Esophagus squamous epithelium (tissue), 4 donors: ENCODE measurements around the gene TMEM63B.

Source experiments
- POLR2A ChIP-seq, 4 donors: fragments of 450-650 bp; IDR thresholded peaks; one replicate each; pipeline ENCODE4 v1.6.1; 2017; ENCODE audit warnings: antibody characterized with exemption in 4 of 4, mild to moderate bottlenecking in 4 of 4, moderate library complexity in 3 of 4
- TF ChIP-seq, protein P1 (sequence below), 6 experiments: fragments of 450-650 bp in 4 of 6; fragments of 200-600 bp in 2 of 6; sonication (generic) in 2 of 6; IDR thresholded peaks; one replicate each; pipeline ENCODE4 v1.5.1; 2016 to 2019; ENCODE audit warnings: antibody characterized with exemption in 6 of 6, mild to moderate bottlenecking in 4 of 6, moderate library complexity in 4 of 6

DNA sequence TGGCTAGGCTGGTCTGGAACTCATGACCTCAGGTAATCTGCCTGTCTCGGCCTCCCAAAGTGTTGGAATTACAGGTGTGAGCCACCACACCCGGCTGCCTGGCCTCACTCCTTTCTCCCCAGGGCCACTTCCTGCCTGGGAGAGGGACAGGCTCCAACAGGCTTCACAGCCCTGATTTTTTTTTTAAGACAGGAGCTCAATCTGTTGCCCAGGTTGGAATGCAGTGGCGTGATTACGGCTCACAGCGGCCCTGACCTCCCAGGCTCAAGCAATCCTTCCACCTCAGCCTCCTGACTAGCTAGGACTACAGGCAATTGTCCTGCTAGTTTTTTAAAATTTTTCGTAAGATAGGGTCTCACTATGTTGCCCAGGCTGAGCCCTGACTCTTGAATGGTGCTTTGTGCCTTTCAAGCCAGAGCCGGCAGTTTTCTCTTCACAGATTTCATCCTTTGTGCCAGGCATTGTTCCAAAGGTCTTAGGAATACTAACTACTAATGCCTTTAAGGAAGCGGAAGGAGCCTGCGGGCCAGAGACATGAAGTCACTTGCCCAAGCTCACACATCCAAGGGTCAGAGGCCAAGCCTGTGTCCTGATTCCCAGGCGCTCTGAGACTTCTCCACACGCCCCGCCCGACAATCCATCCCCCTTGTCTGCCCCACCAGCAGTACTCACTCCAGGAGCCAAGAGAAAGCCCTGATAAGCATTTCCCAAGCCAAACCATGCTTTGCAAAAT lies 50.5 kb downstream of the TMEM63B start:
- TF ChIP-seq, protein P1, sequence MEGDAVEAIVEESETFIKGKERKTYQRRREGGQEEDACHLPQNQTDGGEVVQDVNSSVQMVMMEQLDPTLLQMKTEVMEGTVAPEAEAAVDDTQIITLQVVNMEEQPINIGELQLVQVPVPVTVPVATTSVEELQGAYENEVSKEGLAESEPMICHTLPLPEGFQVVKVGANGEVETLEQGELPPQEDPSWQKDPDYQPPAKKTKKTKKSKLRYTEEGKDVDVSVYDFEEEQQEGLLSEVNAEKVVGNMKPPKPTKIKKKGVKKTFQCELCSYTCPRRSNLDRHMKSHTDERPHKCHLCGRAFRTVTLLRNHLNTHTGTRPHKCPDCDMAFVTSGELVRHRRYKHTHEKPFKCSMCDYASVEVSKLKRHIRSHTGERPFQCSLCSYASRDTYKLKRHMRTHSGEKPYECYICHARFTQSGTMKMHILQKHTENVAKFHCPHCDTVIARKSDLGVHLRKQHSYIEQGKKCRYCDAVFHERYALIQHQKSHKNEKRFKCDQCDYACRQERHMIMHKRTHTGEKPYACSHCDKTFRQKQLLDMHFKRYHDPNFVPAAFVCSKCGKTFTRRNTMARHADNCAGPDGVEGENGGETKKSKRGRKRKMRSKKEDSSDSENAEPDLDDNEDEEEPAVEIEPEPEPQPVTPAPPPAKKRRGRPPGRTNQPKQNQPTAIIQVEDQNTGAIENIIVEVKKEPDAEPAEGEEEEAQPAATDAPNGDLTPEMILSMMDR (IDR thresholded peaks at IDR 0.05) = no peak
- TF ChIP-seq POLR2A (IDR thresholded peaks at IDR 0.05) = no peak
